Medulla oblongata (tissue), 1 donor: ENCODE results near the gene TBX15.
"Not testable (repeated sequence)": the region's sequence is repeated elsewhere in the genome, so short reads cannot be mapped to it uniquely, and the experiment has no call there.

Source experiments
- DNase-seq: peaks from one replicate; pipeline ENCODE4 v3.0.0-alpha.2; 2015; ENCODE audit errors: extremely low spot score

TBX15 gene

GRCh38 chr1:118926261-118926660 is 61.9 kb downstream of the TBX15 start:
- DNase-seq: no peak

- no peak for DNase-seq
Observed at GRCh38 chr1:118925651-118926050, 62.5 kb downstream of the TBX15 start.

GRCh38 chr1:118923319-118923718 is 64.8 kb downstream of the TBX15 start:
- DNase-seq: peak; percentile 3

- no peak for DNase-seq
Observed at GRCh38 chr1:118921994-118922393, 66.1 kb downstream of the TBX15 start.

- DNase-seq: no peak
Observed at GRCh38 chr1:118920124-118920717, 67.9 kb downstream of the TBX15 start.

- DNase-seq: no peak
Observed at GRCh38 chr1:118918940-118919259, 69.2 kb downstream of the TBX15 start.

- no peak for DNase-seq
Observed at GRCh38 chr1:118918230-118918939, 69.8 kb downstream of the TBX15 start.

GRCh38 chr1:118916346-118916745 is 71.8 kb downstream of the TBX15 start:
- not testable (repeated sequence) for DNase-seq

- no peak for DNase-seq
Observed at GRCh38 chr1:118914379-118915161, 73.6 kb downstream of the TBX15 start.

GRCh38 chr1:118913818-118914217 is 74.3 kb downstream of the TBX15 start:
- DNase-seq: no peak

GRCh38 chr1:118912574-118912973 is 75.6 kb downstream of the TBX15 start:
- DNase-seq: no peak

GRCh38 chr1:118911571-118911970 is 76.6 kb downstream of the TBX15 start:
- DNase-seq: no peak

GRCh38 chr1:118907466-118907865 is 80.7 kb downstream of the TBX15 start:
- DNase-seq: no peak

GRCh38 chr1:118905671-118906070 is 82.5 kb downstream of the TBX15 start:
- no peak for DNase-seq

GRCh38 chr1:118905196-118905595 is 82.9 kb downstream of the TBX15 start:
- no peak for DNase-seq

GRCh38 chr1:118902711-118903191 is 85.4 kb downstream of the TBX15 start:
- no peak for DNase-seq

GRCh38 chr1:118902299-118902698 is 85.8 kb downstream of the TBX15 start:
- no peak for DNase-seq

- no peak for DNase-seq
Observed at GRCh38 chr1:118900643-118901440, 87.3 kb downstream of the TBX15 start.

- DNase-seq: no peak
Observed at GRCh38 chr1:118899340-118899739, 88.8 kb downstream of the TBX15 start.

- no peak for DNase-seq
Observed at GRCh38 chr1:118898712-118899111, 89.4 kb downstream of the TBX15 start.

- DNase-seq: no peak
Observed at GRCh38 chr1:118896416-118896815, 91.7 kb downstream of the TBX15 start.

- DNase-seq: no peak
Observed at GRCh38 chr1:118894836-118895235, 93.3 kb downstream of the TBX15 start.
